ENCODE data around the gene TANGO2. TPM values are rescaled to one million over a fixed set of nuclear protein-coding genes. Genes with fewer than 3 reads are reported as not detected.
A peak's percentile ranks its signal among the peaks of the same experiment; 100 is the strongest.

TANGO2 gene
- total RNA-seq, 1 donor from 2014 or later, result 44.2 TPM

DNA sequence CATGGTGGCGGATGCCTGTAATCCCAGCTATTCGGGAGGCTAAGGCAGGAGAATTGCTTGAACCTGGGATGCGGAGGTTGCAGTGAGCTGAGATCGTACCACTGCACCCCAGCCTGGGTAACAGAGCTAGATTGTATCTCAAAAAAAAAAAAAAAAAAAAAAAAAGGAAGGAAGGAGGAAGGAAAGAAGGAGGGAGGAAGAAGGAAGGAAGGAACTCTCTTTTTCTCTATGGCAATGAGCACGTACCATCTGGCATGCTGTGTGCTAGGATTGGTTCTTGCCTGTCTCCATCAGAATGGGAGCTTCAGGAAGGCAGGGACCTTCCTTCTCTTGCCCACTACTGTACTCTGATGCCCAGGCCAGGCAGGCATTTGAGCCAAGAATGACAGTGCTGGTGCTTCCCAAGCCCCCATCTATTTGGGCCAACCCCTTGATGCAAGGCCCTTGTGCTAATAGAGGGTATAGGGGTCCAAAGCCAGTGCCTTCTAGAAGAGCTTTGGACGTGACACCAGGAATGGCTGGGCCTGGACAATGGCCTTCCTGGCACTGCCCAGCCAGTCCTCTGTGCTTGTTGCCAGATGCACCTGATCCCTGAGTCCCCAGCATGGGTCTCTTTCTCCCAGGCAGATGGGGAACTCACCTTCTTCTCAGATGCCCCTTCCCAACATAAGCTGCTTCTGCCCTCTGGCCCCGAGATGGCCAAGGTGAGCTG is 48.6 kb downstream of the TANGO2 start:
- FAIRE-seq, result no peak
- TF ChIP-seq, protein P1, sequence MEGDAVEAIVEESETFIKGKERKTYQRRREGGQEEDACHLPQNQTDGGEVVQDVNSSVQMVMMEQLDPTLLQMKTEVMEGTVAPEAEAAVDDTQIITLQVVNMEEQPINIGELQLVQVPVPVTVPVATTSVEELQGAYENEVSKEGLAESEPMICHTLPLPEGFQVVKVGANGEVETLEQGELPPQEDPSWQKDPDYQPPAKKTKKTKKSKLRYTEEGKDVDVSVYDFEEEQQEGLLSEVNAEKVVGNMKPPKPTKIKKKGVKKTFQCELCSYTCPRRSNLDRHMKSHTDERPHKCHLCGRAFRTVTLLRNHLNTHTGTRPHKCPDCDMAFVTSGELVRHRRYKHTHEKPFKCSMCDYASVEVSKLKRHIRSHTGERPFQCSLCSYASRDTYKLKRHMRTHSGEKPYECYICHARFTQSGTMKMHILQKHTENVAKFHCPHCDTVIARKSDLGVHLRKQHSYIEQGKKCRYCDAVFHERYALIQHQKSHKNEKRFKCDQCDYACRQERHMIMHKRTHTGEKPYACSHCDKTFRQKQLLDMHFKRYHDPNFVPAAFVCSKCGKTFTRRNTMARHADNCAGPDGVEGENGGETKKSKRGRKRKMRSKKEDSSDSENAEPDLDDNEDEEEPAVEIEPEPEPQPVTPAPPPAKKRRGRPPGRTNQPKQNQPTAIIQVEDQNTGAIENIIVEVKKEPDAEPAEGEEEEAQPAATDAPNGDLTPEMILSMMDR (IDR thresholded peaks at IDR 0.05; ENCODE audit: insufficient read depth, low read length, severe bottlenecking), result no peak
- Histone ChIP-seq H3K36me3 (ENCODE audit: control insufficient read depth, insufficient read depth, low read length) (no peaks in the 10 kb centered on the region), H3K4me3 (ENCODE audit: low read depth, low read length) (no peak overlapping the region), H3K27me3 (ENCODE audit: control insufficient read depth, insufficient read depth, low read length) (no peaks in the 10 kb centered on the region)
- no peak for DNase-seq (ENCODE audit: low read depth)

DNA sequence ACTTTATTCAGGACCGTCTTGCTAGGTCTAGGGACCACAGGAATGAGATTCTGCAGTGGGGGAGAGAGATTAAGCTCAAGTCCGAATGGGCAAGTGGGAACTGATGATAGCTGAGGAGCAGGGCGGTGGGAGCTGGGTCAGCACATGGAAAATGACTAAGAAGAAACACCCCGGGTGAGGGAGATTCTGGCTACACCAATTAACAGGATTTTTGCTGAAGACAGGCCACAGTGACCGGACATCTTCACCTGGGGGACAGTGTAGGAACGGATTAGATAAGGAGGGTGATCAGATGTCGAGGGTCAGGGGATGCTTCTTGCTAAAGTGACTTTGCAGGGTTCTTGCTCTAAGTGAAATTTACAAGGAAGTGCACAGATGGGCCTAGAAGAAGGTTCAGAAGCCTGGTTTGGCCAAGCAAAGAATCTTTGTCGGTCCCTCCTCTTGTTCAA is 50.6 kb downstream of the TANGO2 start:
- H3K27me3 ChIP-seq (ENCODE audit: control insufficient read depth, insufficient read depth, low read length), result no peaks in the 10 kb centered on the region
- no peak overlapping the region for H3K4me3 ChIP-seq (ENCODE audit: low read depth, low read length)
- no peak for FAIRE-seq

DNA sequence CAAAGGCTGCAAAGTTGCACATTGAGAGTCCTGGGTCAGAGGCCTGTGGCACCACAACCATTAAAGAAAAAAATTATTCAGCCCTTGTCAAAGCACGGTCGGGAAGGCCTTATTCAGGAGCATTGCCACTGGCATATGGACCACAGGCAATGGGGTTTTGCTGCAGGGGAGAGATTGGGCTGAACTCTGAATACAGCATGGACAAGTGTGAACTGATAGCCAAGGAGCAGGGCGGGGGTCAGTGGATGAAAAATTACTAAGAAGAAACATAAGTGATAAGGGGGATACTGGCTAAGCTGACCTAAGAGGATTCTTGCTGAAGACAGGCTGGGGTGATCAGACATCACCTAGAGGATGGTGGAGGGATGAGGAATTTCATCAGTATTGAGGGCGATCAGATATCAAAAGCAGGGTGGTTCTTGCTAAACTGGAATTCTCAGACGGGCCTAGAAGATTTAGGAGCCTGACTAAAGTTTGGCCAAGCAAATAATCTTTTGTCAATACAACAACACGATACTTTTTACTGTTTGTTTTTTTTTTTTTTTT is 55.8 kb downstream of the TANGO2 start:
- Histone ChIP-seq H3K27me3 (ENCODE audit: control insufficient read depth, insufficient read depth, low read length) (no peaks in the 10 kb centered on the region), H3K4me3 (ENCODE audit: low read depth, low read length) (no peak overlapping the region), H3K36me3 (ENCODE audit: control insufficient read depth, insufficient read depth, low read length) (no peaks in the 10 kb centered on the region)
- DNase-seq (ENCODE audit: low read depth) (no peak), FAIRE-seq (no peak)
- TF ChIP-seq, protein P1 (IDR thresholded peaks at IDR 0.05; ENCODE audit: insufficient read depth, low read length, severe bottlenecking), result no peak

More for the DNA sequence above, 50.6 kb downstream of the TANGO2 start:
- TF ChIP-seq, protein P1 (IDR thresholded peaks at IDR 0.05; ENCODE audit: insufficient read depth, low read length, severe bottlenecking), result no peak
- no peaks in the 10 kb centered on the region for H3K36me3 ChIP-seq (ENCODE audit: control insufficient read depth, insufficient read depth, low read length)
- no peak for DNase-seq (ENCODE audit: low read depth)

DNA sequence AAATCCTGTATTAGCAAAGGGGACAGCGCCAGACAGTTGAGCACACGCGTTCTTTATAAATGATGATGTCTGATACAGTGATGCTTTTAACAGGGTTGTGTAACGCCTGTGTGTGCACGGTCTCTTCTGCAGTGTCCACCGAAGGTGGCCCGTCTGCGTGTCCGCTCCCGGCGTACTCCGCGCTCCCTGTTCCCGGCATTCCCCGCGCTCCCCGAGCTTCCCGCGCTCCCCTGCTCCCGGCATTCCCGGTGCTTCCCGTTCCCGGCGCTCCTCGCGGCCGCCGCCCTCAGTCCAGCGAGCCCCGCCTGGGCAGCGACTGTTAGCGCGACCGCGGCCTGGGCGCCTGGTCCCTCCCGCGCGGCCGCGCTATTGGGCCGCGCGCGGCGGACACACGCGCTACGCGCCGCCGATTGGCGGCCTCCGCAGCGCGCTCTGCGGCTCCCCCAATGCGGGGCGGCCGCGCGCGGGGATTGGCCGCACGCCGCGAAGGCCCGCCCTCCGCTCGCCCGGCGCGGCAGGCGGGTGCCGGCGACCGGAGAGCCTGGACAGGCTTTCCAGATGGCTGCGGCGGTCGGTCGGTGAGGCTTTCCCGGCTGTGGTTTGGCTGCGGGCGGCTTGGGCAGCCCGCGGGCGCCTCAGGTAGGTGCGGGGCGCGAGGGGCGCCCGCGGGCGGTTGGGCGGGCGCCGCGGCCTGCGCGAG is 59.0 kb downstream of the TANGO2 start, which contains the start of gene DGCR8:
Gene DGCR8 (plus strand): TSS at position 497 of the 700 bp plus-strand sequence. CDS start 5,723 bp downstream, outside the sequence.
- DNase-seq (ENCODE audit: low read depth) (peak; percentile 84), FAIRE-seq (no peak)
- TF ChIP-seq, protein P1 (IDR thresholded peaks at IDR 0.05; ENCODE audit: insufficient read depth, low read length, severe bottlenecking), result no peak
- H3K27me3 ChIP-seq (ENCODE audit: control insufficient read depth, insufficient read depth, low read length), result no peaks in the 10 kb centered on the region
- peak within 1 kb of the TSS; percentile 50 for H3K4me3 ChIP-seq (ENCODE audit: low read depth, low read length)
- H3K36me3 ChIP-seq (ENCODE audit: control insufficient read depth, insufficient read depth, low read length), result no peaks in the 10 kb centered on the region

DNA sequence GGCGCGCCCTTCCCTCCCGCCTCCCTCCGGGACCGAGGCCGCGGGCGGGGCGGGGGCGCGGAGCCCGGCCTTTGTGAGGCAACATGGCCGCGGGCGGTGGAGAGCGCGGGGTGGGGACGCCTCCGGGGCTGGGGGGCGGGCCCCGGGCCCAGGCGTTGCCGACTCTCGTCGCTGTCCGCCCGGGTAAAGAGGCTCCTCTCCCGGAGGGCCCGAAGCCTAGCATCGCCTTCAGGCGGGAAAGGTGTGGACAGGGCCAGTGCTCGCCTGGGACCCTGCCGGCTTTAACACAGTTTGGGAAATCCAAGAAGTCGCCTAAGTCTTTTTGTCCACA is 59.5 kb downstream of the TANGO2 start:
- DNase-seq (ENCODE audit: low read depth), result peak; percentile 5
- no peak for FAIRE-seq
- no peaks in the 10 kb centered on the region for H3K36me3 ChIP-seq (ENCODE audit: control insufficient read depth, insufficient read depth, low read length)
- no peaks in the 10 kb centered on the region for H3K27me3 ChIP-seq (ENCODE audit: control insufficient read depth, insufficient read depth, low read length)
- TF ChIP-seq, protein P1 (IDR thresholded peaks at IDR 0.05; ENCODE audit: insufficient read depth, low read length, severe bottlenecking), result no peak
- H3K4me3 ChIP-seq (ENCODE audit: low read depth, low read length), result peak overlapping the region; percentile 50
